Bronchial epithelial cell (primary cell): ENCODE results near the gene NFE2L1. TPM values are rescaled to one million over a fixed set of nuclear protein-coding genes. Genes with fewer than 3 reads are reported as not detected.

Experiments
- DNase-seq: peaks from one replicate; pipeline ENCODE4 v3.0.0-alpha.2; 2010; ENCODE audit warnings: low read depth
- FAIRE-seq: peaks from 2 replicates; lab custom pipeline; 2011; peaks lifted over from hg19 to GRCh38; lab: Jason Lieb, UNC
- H3K27me3 ChIP-seq: 2 replicates; pipeline ENCODE4 v1.5.1; 2011; ENCODE audit warnings: low read length; ENCODE audit not compliant: control insufficient read depth, insufficient read depth
- H3K36me3 ChIP-seq: 2 replicates; pipeline ENCODE4 v1.5.1; 2011; ENCODE audit warnings: low read length; ENCODE audit not compliant: control insufficient read depth, insufficient read depth
- H3K4me3 ChIP-seq: 2 replicates; pipeline ENCODE4 v1.5.1; 2011; ENCODE audit warnings: mild to moderate bottlenecking, low read depth, low read length, control low read depth
- total RNA-seq: library from RNA; depleted of rRNA; stranded (reverse); fragments of >200 nt; gene quantifications from 2 replicates; pipeline ENCODE4 v1.2.1, GENCODE V29; 2014
- TF ChIP-seq, protein P1 (sequence below): IDR thresholded peaks from 2 replicates; pipeline ENCODE4 v1.5.1; 2011; ENCODE audit warnings: mild to moderate bottlenecking, moderate library complexity, low read length, control low read depth, inconsistent platforms; ENCODE audit not compliant: insufficient read depth, severe bottlenecking

Gene NFE2L1
- total RNA-seq, 1 donor from 2014 or later, result 84.2 TPM

DNA sequence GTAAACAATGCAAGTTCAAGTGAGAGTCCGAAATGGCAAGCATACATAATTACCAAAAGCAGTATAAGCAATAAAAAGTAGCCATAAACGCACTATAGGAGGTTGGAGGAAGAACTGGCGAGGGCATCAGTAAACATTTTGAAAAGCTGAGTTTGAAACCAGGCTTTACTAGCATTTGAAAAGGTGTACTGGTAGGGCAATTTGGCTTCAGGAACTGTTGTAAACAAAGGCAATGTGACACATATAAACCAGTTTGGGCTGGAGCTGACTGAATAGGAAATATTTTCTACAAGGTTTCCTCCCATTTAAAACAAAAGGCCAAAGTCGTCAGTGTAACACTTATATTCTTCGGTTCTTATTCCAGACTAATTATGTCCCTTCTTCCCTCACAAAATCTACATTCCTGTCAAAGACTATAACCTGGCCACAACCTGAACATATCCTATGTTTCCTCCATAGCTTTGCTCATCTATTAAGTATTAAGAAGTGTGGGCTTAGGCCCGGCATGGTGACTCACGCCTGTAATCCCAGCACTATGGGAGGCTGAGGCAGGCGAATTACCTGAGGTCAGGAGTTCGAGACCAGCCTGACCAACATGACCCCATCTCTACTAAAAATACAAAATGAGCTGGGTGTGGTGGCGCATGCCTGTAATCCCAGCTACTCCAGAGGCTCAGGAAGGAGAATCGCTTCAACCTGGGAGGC is 45.3 kb downstream of the NFE2L1 start:
- TF ChIP-seq, protein P1, sequence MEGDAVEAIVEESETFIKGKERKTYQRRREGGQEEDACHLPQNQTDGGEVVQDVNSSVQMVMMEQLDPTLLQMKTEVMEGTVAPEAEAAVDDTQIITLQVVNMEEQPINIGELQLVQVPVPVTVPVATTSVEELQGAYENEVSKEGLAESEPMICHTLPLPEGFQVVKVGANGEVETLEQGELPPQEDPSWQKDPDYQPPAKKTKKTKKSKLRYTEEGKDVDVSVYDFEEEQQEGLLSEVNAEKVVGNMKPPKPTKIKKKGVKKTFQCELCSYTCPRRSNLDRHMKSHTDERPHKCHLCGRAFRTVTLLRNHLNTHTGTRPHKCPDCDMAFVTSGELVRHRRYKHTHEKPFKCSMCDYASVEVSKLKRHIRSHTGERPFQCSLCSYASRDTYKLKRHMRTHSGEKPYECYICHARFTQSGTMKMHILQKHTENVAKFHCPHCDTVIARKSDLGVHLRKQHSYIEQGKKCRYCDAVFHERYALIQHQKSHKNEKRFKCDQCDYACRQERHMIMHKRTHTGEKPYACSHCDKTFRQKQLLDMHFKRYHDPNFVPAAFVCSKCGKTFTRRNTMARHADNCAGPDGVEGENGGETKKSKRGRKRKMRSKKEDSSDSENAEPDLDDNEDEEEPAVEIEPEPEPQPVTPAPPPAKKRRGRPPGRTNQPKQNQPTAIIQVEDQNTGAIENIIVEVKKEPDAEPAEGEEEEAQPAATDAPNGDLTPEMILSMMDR, result no peak
- Histone ChIP-seq H3K4me3 (no peak overlapping the region), H3K27me3 (no peaks in the 10 kb centered on the region), H3K36me3 (no peaks in the 10 kb centered on the region)
- DNase-seq (no peak), FAIRE-seq (no peak)

DNA sequence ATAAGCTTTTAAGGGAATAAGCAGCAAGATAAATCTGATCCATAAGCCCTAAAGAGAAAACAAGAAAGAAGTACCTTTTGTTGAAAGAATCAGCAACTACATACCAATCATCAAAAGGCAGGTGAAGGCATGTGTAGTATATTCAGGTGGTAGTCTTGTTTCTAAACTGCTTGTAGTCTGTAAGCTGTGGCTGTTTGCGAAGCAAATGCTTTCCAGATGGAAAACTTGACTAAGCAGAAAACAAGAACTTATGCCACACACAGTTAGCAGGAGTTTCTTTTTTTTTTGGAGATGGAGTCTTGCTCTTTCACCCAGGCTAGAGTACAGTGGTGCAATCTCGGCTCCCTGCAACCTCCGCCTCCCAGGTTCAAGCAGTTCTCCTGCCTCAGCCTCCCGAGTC is 47.5 kb downstream of the NFE2L1 start:
- DNase-seq (no peak), FAIRE-seq (no peak)
- TF ChIP-seq, protein P1, result no peak
- Histone ChIP-seq H3K4me3 (no peak overlapping the region), H3K27me3 (no peaks in the 10 kb centered on the region), H3K36me3 (no peaks in the 10 kb centered on the region)

DNA sequence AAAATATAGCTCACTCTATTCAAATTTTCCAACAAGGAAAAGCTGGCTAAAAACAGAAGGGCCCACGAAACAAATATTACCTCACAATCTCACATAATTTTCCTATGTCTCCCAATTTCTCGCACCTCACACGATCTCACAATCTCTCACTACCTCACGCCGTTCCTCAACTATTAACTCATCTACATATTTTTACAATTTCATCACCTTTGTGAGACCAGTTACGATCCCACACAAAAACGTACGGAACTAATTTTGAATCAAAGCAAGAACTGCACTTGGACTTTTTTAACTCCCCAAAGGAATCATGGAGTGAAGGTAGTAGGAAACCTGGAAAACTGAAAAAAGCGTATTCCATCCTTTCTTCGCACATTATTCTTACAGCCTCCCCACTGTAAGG is 52.0 kb downstream of the NFE2L1 start:
- no peaks in the 10 kb centered on the region for H3K27me3 ChIP-seq
- peak overlapping the region; percentile 80 for H3K4me3 ChIP-seq
- no peak for FAIRE-seq
- TF ChIP-seq, protein P1, result no peak
- H3K36me3 ChIP-seq, result no peaks in the 10 kb centered on the region
- DNase-seq, result peak; percentile 77

DNA sequence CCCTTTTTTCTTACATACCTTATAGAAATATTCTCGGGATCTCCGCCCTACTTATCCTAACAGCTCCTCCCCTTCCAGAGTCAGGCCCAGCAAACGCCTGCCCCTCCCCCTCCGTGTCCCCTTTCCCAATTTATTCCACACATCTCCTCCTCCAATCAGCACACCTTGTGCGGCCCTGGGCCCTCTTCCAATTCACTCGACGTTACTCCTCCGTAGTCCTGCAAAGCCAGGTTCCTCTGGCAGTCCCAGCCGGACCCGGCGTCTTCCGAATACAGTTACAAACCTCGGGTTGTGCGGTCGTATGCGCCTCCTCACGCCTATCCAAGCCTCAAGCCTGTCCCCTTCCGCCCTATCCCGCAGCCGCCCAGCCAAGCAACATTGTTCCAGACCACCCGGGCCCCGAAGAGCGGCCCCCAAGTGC is 52.4 kb downstream of the NFE2L1 start:
- H3K27me3 ChIP-seq, result no peaks in the 10 kb centered on the region
- TF ChIP-seq, protein P1, result no peak
- DNase-seq (peak; percentile 55), FAIRE-seq (no peak)
- H3K36me3 ChIP-seq, result no peaks in the 10 kb centered on the region
- peak overlapping the region; percentile 80 for H3K4me3 ChIP-seq

DNA sequence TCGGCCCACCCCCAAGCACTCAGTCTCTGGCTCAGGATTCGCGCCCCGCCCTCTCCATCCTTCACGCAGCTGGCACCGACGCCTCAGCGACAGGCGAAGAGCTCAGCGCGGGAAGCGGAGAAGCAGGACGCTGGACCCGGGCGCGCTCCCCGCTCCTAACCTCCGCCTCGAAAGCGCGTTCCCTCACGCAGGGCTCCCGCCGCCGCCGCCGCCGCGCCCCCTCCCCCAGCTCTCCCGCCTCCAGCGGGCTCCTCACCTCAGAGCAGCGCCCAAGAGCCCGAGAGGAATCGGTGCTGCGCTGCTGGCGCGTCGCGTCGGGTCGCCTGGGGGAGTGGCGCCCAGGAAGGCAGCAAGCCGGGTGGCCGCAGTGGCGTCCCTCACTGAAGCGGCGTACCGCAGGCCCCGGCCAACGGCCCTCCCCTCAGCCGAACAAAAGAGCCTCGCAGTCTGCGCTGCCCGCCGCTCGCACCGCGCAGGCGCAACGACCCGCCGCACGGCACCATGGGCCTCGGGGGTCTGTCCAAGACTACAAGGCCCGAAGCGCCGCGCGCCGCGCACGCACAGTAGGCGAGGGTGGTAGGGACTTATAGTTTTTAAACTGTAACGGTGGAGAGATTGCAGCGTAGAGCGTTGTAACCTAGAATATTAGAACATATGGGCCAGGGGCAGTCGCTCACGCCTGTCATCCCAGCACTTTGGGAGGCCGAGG is 53.0 kb downstream of the NFE2L1 start, which contains the start of gene CBX1:
TSS of gene CBX1 (minus strand) at position 467 of the 709 bp plus-strand sequence. CDS start 24,474 bp downstream, outside the sequence.
- no peaks in the 10 kb centered on the region for H3K36me3 ChIP-seq
- peak within 1 kb of the TSS; percentile 80 for H3K4me3 ChIP-seq
- TF ChIP-seq, protein P1, result no peak
- FAIRE-seq, result no peak
- DNase-seq, result peak; percentile 82
- H3K27me3 ChIP-seq, result no peaks in the 10 kb centered on the region
